HepG2 (cell line): ENCODE results near the gene AUP1.

ENCODE experiments used
- ETV6 ChIP-seq: sonication (generic); formaldehyde crosslinking; conservative IDR thresholded peaks from 2 replicates; pipeline ENCODE4 v1.4.0; 2020; ENCODE audit warnings: missing genetic modification reagents
- KLF9 ChIP-seq: IDR thresholded peaks from 2 replicates; pipeline ENCODE4 v1.6.1; 2016; ENCODE audit warnings: low read depth
- NR2F1 ChIP-seq, 2 experiments: fragments of 450-650 bp in 1 of 2; formaldehyde crosslinking in 1 of 2; IDR thresholded peaks; 2 replicates each; pipeline versions ENCODE4 v1.5.0 to v1.6.1; 2016 to 2020; ENCODE audit warnings: mild to moderate bottlenecking in 1 of 2, missing compliant biosample characterization in 1 of 2, missing genetic modification reagents in 1 of 2, moderate library complexity in 1 of 2
- POLR2AphosphoS5 ChIP-seq: IDR thresholded peaks from 2 replicates; pipeline ENCODE4 v1.6.1; 2012; ENCODE audit warnings: low read depth, low read length
- RAD21 ChIP-seq: fragments of 450-650 bp; formaldehyde crosslinking; IDR thresholded peaks from 2 replicates; pipeline ENCODE4 v1.5.0; 2020; ENCODE audit warnings: mild to moderate bottlenecking
- SP2 ChIP-seq: sonication (generic); formaldehyde crosslinking; IDR thresholded peaks from 2 replicates; pipeline ENCODE4 v1.5.1; 2020; ENCODE audit warnings: mild to moderate bottlenecking, missing genetic modification reagents
- TAF1 ChIP-seq: sonication (generic); formaldehyde crosslinking; IDR thresholded peaks from 2 replicates; pipeline ENCODE4 v1.4.0; 2020; ENCODE audit warnings: missing genetic modification reagents
- TCF12 ChIP-seq, 2 experiments: fragments of 450-650 bp in 1 of 2; sonication (generic) in 1 of 2; formaldehyde crosslinking in 1 of 2; IDR thresholded peaks; 2 replicates each; pipeline versions ENCODE4 v1.6.1 to v1.8.0; 2017 to 2022; ENCODE audit warnings: antibody characterized with exemption in 1 of 2, mild to moderate bottlenecking in 1 of 2, missing genetic modification reagents in 1 of 2, moderate library complexity in 1 of 2
- TEAD2 ChIP-seq: sonication (generic); formaldehyde crosslinking; IDR thresholded peaks from 2 replicates; pipeline ENCODE4 v1.9.0; 2021; ENCODE audit warnings: missing genetic modification reagents
- TOE1 ChIP-seq: sonication (generic); formaldehyde crosslinking; IDR thresholded peaks from 2 replicates; pipeline ENCODE4 v1.4.0; 2020; ENCODE audit warnings: mild to moderate bottlenecking, missing genetic modification reagents
- TRIM24 ChIP-seq: sonication (generic); formaldehyde crosslinking; IDR thresholded peaks from 2 replicates; pipeline ENCODE4 v1.8.0; 2022; ENCODE audit warnings: mild to moderate bottlenecking, missing genetic modification reagents
- ZFP1 ChIP-seq: IDR thresholded peaks from 2 replicates; pipeline ENCODE4 v1.6.1; 2016
- ZFP82 ChIP-seq: sonication (generic); formaldehyde crosslinking; IDR thresholded peaks from 2 replicates; pipeline ENCODE4 v1.5.1; 2020; ENCODE audit warnings: mild to moderate bottlenecking, missing genetic modification reagents, borderline replicate concordance
- TF ChIP-seq, protein P1 (sequence below): sonication (generic); formaldehyde crosslinking; IDR thresholded peaks from 2 replicates; pipeline ENCODE4 v1.5.0; 2020; ENCODE audit warnings: mild to moderate bottlenecking, missing genetic modification reagents, moderate library complexity

DNA sequence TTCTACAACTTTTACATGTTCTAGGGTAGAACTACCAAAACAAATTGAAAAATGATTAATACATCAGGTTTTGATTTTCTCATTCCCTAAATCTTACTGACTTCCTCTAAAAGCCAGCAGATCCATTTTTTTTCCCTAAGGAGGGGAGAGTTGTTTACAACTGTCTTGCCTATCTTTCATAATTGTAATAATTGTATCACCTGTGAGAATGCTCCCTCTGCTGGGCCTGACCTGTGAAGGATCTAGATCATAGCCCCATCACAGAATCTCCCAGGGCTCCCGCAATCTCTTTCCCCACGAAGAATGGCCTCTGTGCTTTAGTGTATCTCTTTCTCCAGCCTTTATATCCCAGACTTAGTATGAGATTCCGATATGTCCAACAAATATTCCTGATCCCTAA lies 15.1 kb upstream of the AUP1 start:
- TF ChIP-seq, protein P1, sequence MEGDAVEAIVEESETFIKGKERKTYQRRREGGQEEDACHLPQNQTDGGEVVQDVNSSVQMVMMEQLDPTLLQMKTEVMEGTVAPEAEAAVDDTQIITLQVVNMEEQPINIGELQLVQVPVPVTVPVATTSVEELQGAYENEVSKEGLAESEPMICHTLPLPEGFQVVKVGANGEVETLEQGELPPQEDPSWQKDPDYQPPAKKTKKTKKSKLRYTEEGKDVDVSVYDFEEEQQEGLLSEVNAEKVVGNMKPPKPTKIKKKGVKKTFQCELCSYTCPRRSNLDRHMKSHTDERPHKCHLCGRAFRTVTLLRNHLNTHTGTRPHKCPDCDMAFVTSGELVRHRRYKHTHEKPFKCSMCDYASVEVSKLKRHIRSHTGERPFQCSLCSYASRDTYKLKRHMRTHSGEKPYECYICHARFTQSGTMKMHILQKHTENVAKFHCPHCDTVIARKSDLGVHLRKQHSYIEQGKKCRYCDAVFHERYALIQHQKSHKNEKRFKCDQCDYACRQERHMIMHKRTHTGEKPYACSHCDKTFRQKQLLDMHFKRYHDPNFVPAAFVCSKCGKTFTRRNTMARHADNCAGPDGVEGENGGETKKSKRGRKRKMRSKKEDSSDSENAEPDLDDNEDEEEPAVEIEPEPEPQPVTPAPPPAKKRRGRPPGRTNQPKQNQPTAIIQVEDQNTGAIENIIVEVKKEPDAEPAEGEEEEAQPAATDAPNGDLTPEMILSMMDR (CRISPR knock-in tag), result peak; percentile 57
- TF ChIP-seq NR2F1 (CRISPR knock-in tag; IDR thresholded peaks at IDR 0.05) (no peak), TEAD2 (CRISPR knock-in tag) (no peak), ZFP1 (CRISPR knock-in tag) (no peak), TCF12 (IDR thresholded peaks at IDR 0.05) (no peak), TCF12 (CRISPR knock-in tag; IDR thresholded peaks at IDR 0.05) (no peak), POLR2AphosphoS5 (no peak), TRIM24 (CRISPR knock-in tag) (no peak), KLF9 (CRISPR knock-in tag) (no peak), TOE1 (CRISPR knock-in tag) (no peak), TAF1 (CRISPR knock-in tag) (no peak), SP2 (CRISPR knock-in tag) (no peak), ETV6 (CRISPR knock-in tag) (no peak), ZFP82 (CRISPR knock-in tag) (no peak), RAD21 (CRISPR knock-in tag) (no peak)
